RWPE2 (cell line): ENCODE data around the gene ARMCX2.

Experiments
- ATAC-seq: fragments of 200-7000 bp; cut with Tn5 transposase; 3 replicates; pipeline ENCODE4 v1.9.1; 2021; ENCODE audit warnings: low read depth
- DNase-seq: peaks from one replicate; pipeline ENCODE4 v3.0.0-alpha.2; 2020; ENCODE audit warnings: low spot score
- H3K27ac ChIP-seq: fragments of 450-650 bp; 2 replicates; pipeline ENCODE4 v1.5.1; 2017; ENCODE audit warnings: mild to moderate bottlenecking; ENCODE audit not compliant: poor library complexity, severe bottlenecking
- H3K27me3 ChIP-seq: fragments of 250-450 bp; sonication (Bioruptor Pico); 2 replicates; pipeline ENCODE4 v1.5.1; 2021; ENCODE audit warnings: mild to moderate bottlenecking, moderate library complexity; ENCODE audit not compliant: insufficient read depth, poor library complexity, severe bottlenecking
- H3K36me3 ChIP-seq: fragments of 250-450 bp; sonication (Bioruptor Pico); 2 replicates; pipeline ENCODE4 v1.5.1; 2020; ENCODE audit warnings: low read depth, mild to moderate bottlenecking, moderate library complexity
- H3K4me1 ChIP-seq: fragments of 250-450 bp; sonication (Bioruptor Pico); 2 replicates; pipeline ENCODE4 v1.5.1; 2021; ENCODE audit warnings: mild to moderate bottlenecking, moderate library complexity; ENCODE audit not compliant: insufficient read depth, poor library complexity, severe bottlenecking
- H3K4me3 ChIP-seq: fragments of 250-450 bp; sonication (Bioruptor Pico); 2 replicates; pipeline ENCODE4 v1.5.1; 2021; ENCODE audit warnings: mild to moderate bottlenecking, moderate library complexity; ENCODE audit not compliant: severe bottlenecking
- H3K9me3 ChIP-seq: fragments of 250-450 bp; sonication (Bioruptor Pico); 2 replicates; pipeline ENCODE4 v1.5.1; 2021; ENCODE audit warnings: mild to moderate bottlenecking, moderate library complexity; ENCODE audit not compliant: severe bottlenecking
- CTCF ChIP-seq: fragments of 450-650 bp; IDR thresholded peaks from one replicate; pipeline ENCODE4 v1.5.1; 2017; ENCODE audit warnings: mild to moderate bottlenecking, moderate library complexity; ENCODE audit not compliant: poor library complexity, severe bottlenecking

ARMCX2 gene

GRCh38 chrX:101686574-101686973, 26.9 kb upstream of the ARMCX2 start:
- H3K4me3 ChIP-seq: no peak overlapping the region
- DNase-seq (no peak), ATAC-seq (no peak)
- no peaks in the 10 kb centered on the region for H3K4me1 ChIP-seq
- TF ChIP-seq CTCF: no peak
- no peaks in the 10 kb centered on the region for H3K9me3 ChIP-seq
- no peaks in the 10 kb centered on the region for H3K27me3 ChIP-seq
- H3K27ac ChIP-seq: no peak overlapping the region
- no peaks in the 10 kb centered on the region for H3K36me3 ChIP-seq

- Histone ChIP-seq H3K4me1 (no peaks in the 10 kb centered on the region), H3K27ac (no peak overlapping the region), H3K4me3 (no peak overlapping the region), H3K27me3 (no peaks in the 10 kb centered on the region), H3K9me3 (no peaks in the 10 kb centered on the region), H3K36me3 (no peaks in the 10 kb centered on the region)
- ATAC-seq (no peak), DNase-seq (no peak)
- no peak for TF ChIP-seq CTCF
Observed at GRCh38 chrX:101685923-101686322, 26.3 kb upstream of the ARMCX2 start.

GRCh38 chrX:101682723-101683122, 23.1 kb upstream of the ARMCX2 start:
- DNase-seq: no peak
- no peaks in the 10 kb centered on the region for H3K4me1 ChIP-seq
- no peak overlapping the region for H3K4me3 ChIP-seq
- H3K27me3 ChIP-seq: no peaks in the 10 kb centered on the region
- TF ChIP-seq CTCF: no peak
- no peak overlapping the region for H3K27ac ChIP-seq
- no peaks in the 10 kb centered on the region for H3K36me3 ChIP-seq
- no peaks in the 10 kb centered on the region for H3K9me3 ChIP-seq
- no peak for ATAC-seq

GRCh38 chrX:101677028-101677427, 17.4 kb upstream of the ARMCX2 start:
- Histone ChIP-seq H3K36me3 (no peaks in the 10 kb centered on the region), H3K4me1 (no peaks in the 10 kb centered on the region), H3K27ac (no peak overlapping the region), H3K27me3 (no peaks in the 10 kb centered on the region), H3K9me3 (no peaks in the 10 kb centered on the region), H3K4me3 (no peak overlapping the region)
- TF ChIP-seq CTCF: no peak
- DNase-seq (no peak), ATAC-seq (no peak)

- H3K27me3 ChIP-seq: no peaks in the 10 kb centered on the region
- ATAC-seq: no peak
- no peak overlapping the region for H3K27ac ChIP-seq
- H3K9me3 ChIP-seq: no peaks in the 10 kb centered on the region
- DNase-seq: no peak
- no peaks in the 10 kb centered on the region for H3K36me3 ChIP-seq
- no peak for TF ChIP-seq CTCF
- no peaks in the 10 kb centered on the region for H3K4me1 ChIP-seq
- H3K4me3 ChIP-seq: no peak overlapping the region
Observed at GRCh38 chrX:101676571-101676970, 16.9 kb upstream of the ARMCX2 start.
